Colonic mucosa (tissue), 4 donors: Measurements from ENCODE around the gene ITGA2B. TPM values are rescaled to one million over a fixed set of nuclear protein-coding genes. Genes with fewer than 3 reads are reported as not detected.
"Not testable (repeated sequence)": the region's sequence is repeated elsewhere in the genome, so short reads cannot be mapped to it uniquely, and the experiment has no call there.

Source experiments
- DNase-seq: peaks from one replicate; pipeline ENCODE4 v3.0.0-alpha.2; 2020
- H3K27ac ChIP-seq: fragments of 200-600 bp; one replicate; pipeline ENCODE4 v1.8.0; 2021
- H3K27me3 ChIP-seq: fragments of 200-600 bp; one replicate; pipeline ENCODE4 v1.8.0; 2021
- H3K36me3 ChIP-seq: fragments of 200-600 bp; one replicate; pipeline ENCODE4 v1.8.0; 2021
- H3K4me1 ChIP-seq: fragments of 200-600 bp; one replicate; pipeline ENCODE4 v1.8.0; 2021; ENCODE audit warnings: mild to moderate bottlenecking
- H3K4me3 ChIP-seq: fragments of 200-600 bp; one replicate; pipeline ENCODE4 v1.8.0; 2021
- H3K9ac ChIP-seq, 2 donors: one replicate each; pipeline ENCODE4 v1.7.0; 2013; ENCODE audit warnings: control low read depth in 2 of 2, low read depth in 2 of 2, low read length in 2 of 2
- H3K9me3 ChIP-seq: fragments of 200-600 bp; one replicate; pipeline ENCODE4 v1.8.0; 2021
- intact Hi-C: fragments of 100-400 bp; cut with DNase I; formaldehyde crosslinking; loops from one replicate; pipeline ENCODE4 v1.14.1; 2022
- total RNA-seq, 2 donors: library from RNA; stranded (reverse); fragmentation: NEBNext Ultra II Directional in 1 of 2; extraction: Animal tissue kit (Norgen Biotek cat#: 25700) in 1 of 2; gene quantifications; one replicate each; pipeline ENCODE4 v1.2.1, GENCODE V29; 2021
- TF ChIP-seq, protein P1 (sequence below): fragments of 200-600 bp; IDR thresholded peaks from one replicate; pipeline ENCODE4 v1.8.0; 2022; ENCODE audit warnings: antibody characterized with exemption, mild to moderate bottlenecking
- donor health status: healthy.
- donor health status: DM: no; HTN: no; CAD: no.
- donor health status: DM: no; HTN: no; CAD: no.

Gene ITGA2B
- total RNA-seq, 2 donors from 2014 or later = 0.37 to 0.69 TPM

GRCh38 chr17:44397479-44398440 lies 8.3 kb upstream of the ITGA2B start:
- intact Hi-C loops = no loop called here
- H3K4me3 ChIP-seq = no peak overlapping the region
- H3K9ac ChIP-seq = no peak overlapping the region
- no peak for DNase-seq
- H3K27me3 ChIP-seq = no peaks in the 10 kb centered on the region
- H3K27ac ChIP-seq = no peak overlapping the region
- H3K9me3 ChIP-seq = no peaks in the 10 kb centered on the region
- TF ChIP-seq, protein P1, sequence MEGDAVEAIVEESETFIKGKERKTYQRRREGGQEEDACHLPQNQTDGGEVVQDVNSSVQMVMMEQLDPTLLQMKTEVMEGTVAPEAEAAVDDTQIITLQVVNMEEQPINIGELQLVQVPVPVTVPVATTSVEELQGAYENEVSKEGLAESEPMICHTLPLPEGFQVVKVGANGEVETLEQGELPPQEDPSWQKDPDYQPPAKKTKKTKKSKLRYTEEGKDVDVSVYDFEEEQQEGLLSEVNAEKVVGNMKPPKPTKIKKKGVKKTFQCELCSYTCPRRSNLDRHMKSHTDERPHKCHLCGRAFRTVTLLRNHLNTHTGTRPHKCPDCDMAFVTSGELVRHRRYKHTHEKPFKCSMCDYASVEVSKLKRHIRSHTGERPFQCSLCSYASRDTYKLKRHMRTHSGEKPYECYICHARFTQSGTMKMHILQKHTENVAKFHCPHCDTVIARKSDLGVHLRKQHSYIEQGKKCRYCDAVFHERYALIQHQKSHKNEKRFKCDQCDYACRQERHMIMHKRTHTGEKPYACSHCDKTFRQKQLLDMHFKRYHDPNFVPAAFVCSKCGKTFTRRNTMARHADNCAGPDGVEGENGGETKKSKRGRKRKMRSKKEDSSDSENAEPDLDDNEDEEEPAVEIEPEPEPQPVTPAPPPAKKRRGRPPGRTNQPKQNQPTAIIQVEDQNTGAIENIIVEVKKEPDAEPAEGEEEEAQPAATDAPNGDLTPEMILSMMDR = no peak
- no peaks in the 10 kb centered on the region for H3K4me1 ChIP-seq
- H3K36me3 ChIP-seq = peaks cover 10% of the 10 kb centered on the region

GRCh38 chr17:44396946-44397345 lies 7.5 kb upstream of the ITGA2B start:
- H3K4me3 ChIP-seq = no peak overlapping the region
- DNase-seq = no peak
- intact Hi-C loops = no loop called here
- no peak overlapping the region for H3K27ac ChIP-seq
- H3K27me3 ChIP-seq = no peaks in the 10 kb centered on the region
- TF ChIP-seq, protein P1 = no peak
- H3K4me1 ChIP-seq = no peaks in the 10 kb centered on the region
- peaks cover 10% of the 10 kb centered on the region for H3K36me3 ChIP-seq
- H3K9me3 ChIP-seq = no peaks in the 10 kb centered on the region
- no peak overlapping the region for H3K9ac ChIP-seq

DNA sequence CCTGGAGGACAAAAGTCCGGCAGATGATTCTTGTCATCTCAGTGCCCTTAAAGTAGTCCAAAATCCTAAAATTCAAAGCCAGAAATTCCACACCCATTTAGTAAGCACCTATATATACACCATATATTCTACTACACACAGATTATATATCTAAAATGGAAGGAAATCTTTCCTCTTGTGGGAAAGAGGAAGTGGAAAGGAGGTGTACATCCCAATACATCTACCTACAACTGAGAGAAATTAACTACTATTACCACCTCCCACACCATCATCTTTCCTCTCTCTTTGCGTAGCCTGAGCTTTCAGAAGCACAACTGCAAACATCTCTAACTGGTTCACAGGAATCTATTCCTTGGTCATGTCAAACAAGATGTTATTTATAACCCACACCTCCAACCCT lies 5.4 kb upstream of the ITGA2B start:
- DNase-seq = no peak
- Histone ChIP-seq H3K9ac (no peak overlapping the region), H3K4me3 (no peak overlapping the region), H3K27ac (no peak overlapping the region), H3K4me1 (no peaks in the 10 kb centered on the region), H3K9me3 (no peaks in the 10 kb centered on the region), H3K27me3 (no peaks in the 10 kb centered on the region), H3K36me3 (no peaks in the 10 kb centered on the region)
- TF ChIP-seq, protein P1 = no peak
- intact Hi-C loops = no loop called here

DNA sequence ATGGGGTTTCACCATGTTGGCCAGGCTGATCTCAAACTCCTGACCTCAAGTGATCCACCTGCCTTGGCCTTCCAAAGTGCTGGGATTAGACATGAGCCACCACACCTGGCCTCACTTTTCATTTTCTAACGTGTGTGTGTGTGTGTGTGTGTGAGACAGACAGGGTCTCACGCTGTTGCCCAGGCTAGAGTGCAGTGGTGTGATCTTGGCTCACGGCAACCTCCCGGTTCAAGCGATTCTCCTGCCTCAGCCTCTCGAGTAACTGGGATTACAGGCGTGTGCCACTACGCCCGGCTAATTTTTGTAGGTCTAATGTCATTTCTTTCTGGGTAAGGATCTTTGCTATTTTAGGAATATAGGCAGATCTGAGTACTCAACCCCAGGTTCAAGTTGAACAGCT lies 4.7 kb upstream of the ITGA2B start:
- H3K9me3 ChIP-seq, intact Hi-C loops, H3K36me3 ChIP-seq, H3K27me3 ChIP-seq, H3K4me1 ChIP-seq, DNase-seq, H3K27ac ChIP-seq, H3K4me3 ChIP-seq, H3K9ac ChIP-seq: not testable (repeated sequence)

GRCh38 chr17:44390250-44390870 lies 911 bp upstream of the ITGA2B start:
- Histone ChIP-seq H3K36me3 (no peaks in the 10 kb centered on the region), H3K4me3 (no peak overlapping the region), H3K4me1 (no peaks in the 10 kb centered on the region), H3K27ac (no peak overlapping the region), H3K9ac (no peak overlapping the region), H3K9me3 (no peaks in the 10 kb centered on the region), H3K27me3 (no peaks in the 10 kb centered on the region)
- TF ChIP-seq, protein P1 = no peak
- no peak for DNase-seq
- intact Hi-C loops = no loop called here

- intact Hi-C loops = no loop called here
- Histone ChIP-seq H3K27ac (no peak overlapping the region), H3K27me3 (peaks cover 4% of the 10 kb centered on the region), H3K36me3 (no peaks in the 10 kb centered on the region), H3K9me3 (no peaks in the 10 kb centered on the region), H3K4me3 (no peak overlapping the region), H3K9ac (no peak overlapping the region), H3K4me1 (no peaks in the 10 kb centered on the region)
- TF ChIP-seq, protein P1 = no peak
- DNase-seq = no peak
These were observed 314 bp upstream of the ITGA2B start for GRCh38 chr17:44389723-44390202.
